COLO668 (cell line): Measurements from ENCODE around the gene ARL6IP1.
A peak's percentile ranks its signal among the peaks of the same experiment; 100 is the strongest.
"Not testable (repeated sequence)": the region's sequence is repeated elsewhere in the genome, so short reads cannot be mapped to it uniquely, and the experiment has no call there.

Source experiments
- DNase-seq: peaks from one replicate; lab custom pipeline; 2025; ENCODE audit not compliant: unreplicated experiment; lab: John Stamatoyannopoulos, UW

Gene ARL6IP1

GRCh38 chr16:18800293-18800692, 1.1 kb downstream of the ARL6IP1 start:
- DNase-seq: no peak

GRCh38 chr16:18799500-18799899, 1.8 kb downstream of the ARL6IP1 start:
- DNase-seq: no peak

GRCh38 chr16:18797746-18798145, 3.6 kb downstream of the ARL6IP1 start:
- no peak for DNase-seq

GRCh38 chr16:18796377-18796776, 5.0 kb downstream of the ARL6IP1 start:
- no peak for DNase-seq

GRCh38 chr16:18792836-18793433, 8.4 kb downstream of the ARL6IP1 start:
- DNase-seq: no peak

- DNase-seq: peak; percentile 95
Measured at GRCh38 chr16:18789850-18790706, 11.3 kb downstream of the ARL6IP1 start, which contains the start of gene RPS15A. TSS of gene RPS15A (minus strand) at chr16:18790334. CDS start at chr16:18789113, 1,221 bp downstream.

- DNase-seq: no peak
Measured at GRCh38 chr16:18789515-18789849, 11.9 kb downstream of the ARL6IP1 start.

- DNase-seq: no peak
Measured at GRCh38 chr16:18788828-18789514, 12.4 kb downstream of the ARL6IP1 start.

- DNase-seq: no peak
Measured at GRCh38 chr16:18784917-18785623, 16.3 kb downstream of the ARL6IP1 start.

GRCh38 chr16:18783430-18784341, 17.7 kb downstream of the ARL6IP1 start:
- DNase-seq: no peak

- DNase-seq: no peak
Measured at GRCh38 chr16:18782697-18783429, 18.5 kb downstream of the ARL6IP1 start.

GRCh38 chr16:18781232-18781631, 20.1 kb downstream of the ARL6IP1 start:
- DNase-seq: not testable (repeated sequence)

GRCh38 chr16:18780460-18781026, 20.8 kb downstream of the ARL6IP1 start:
- not testable (repeated sequence) for DNase-seq

- DNase-seq: not testable (repeated sequence)
Measured at GRCh38 chr16:18777664-18778063, 23.7 kb downstream of the ARL6IP1 start.

- DNase-seq: not testable (repeated sequence)
Measured at GRCh38 chr16:18776334-18776733, 25.0 kb downstream of the ARL6IP1 start.

GRCh38 chr16:18774651-18775050, 26.7 kb downstream of the ARL6IP1 start:
- not testable (repeated sequence) for DNase-seq

- DNase-seq: not testable (repeated sequence)
Measured at GRCh38 chr16:18772171-18772570, 29.2 kb downstream of the ARL6IP1 start.

GRCh38 chr16:18770336-18770962, 30.9 kb downstream of the ARL6IP1 start:
- not testable (repeated sequence) for DNase-seq

- DNase-seq: not testable (repeated sequence)
Measured at GRCh38 chr16:18767217-18767616, 34.1 kb downstream of the ARL6IP1 start.
